Measurements from ENCODE around the gene TTC24.

TTC24 gene

DNA sequence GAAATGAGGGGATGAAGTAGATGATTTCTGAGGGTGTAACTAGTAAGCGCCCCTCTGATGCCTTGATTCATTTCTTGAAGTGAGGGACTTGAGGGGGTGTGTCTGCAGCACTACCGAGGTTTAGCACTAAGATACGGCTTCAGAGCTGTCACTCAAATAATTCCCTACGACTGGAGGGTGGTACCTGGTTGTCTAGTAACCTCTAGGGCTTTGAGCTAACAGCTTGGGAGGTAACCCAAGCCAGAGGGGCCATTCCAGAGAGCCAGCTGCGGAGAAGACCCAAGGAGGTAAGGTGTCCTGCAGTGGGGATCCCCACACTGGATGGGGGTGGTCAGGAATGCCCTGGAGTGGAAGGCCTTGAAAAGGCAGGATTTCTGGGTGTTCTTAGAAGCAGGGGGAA is at the start of gene TTC24:
TSS of gene TTC24 (plus strand) at position 252 of the 400 bp plus-strand sequence. CDS start 1,642 bp downstream, outside the sequence.
- FAIRE-seq: no peak
- no peak for DNase-seq (ENCODE audit: insufficient read length, low spot score)
- TF ChIP-seq POLR2A (IDR thresholded peaks at IDR 0.05; ENCODE audit: low read depth, low read length): no peak

DNA sequence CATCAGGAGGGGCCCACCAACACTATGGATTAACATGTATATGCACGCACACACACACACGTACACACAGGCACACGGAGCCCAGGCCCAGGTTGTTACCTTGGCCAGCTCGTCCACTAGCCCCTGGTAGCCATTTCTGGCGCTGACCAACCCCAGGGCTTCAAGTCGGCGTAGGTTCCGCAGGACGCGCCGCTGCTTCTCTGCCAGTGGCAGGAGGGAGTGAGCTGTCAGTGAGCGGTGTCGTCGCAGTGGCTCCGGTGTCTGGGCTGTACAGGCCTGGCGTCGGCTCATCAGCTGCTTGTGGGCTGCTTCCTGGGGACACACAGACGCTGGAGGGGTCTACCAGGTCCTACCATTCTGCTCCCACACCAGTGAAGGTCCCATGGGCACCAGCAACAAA is 49.5 kb upstream of the TTC24 start:
- FAIRE-seq (no peak), DNase-seq (ENCODE audit: insufficient read length, low spot score) (no peak)
- TF ChIP-seq POLR2A (IDR thresholded peaks at IDR 0.05; ENCODE audit: low read depth, low read length): no peak

GRCh38 chr1:156532374-156532773 is 47.1 kb upstream of the TTC24 start:
- TF ChIP-seq POLR2A (IDR thresholded peaks at IDR 0.05; ENCODE audit: low read depth, low read length): no peak
- FAIRE-seq (no peak), DNase-seq (ENCODE audit: insufficient read length, low spot score) (no peak)

DNA sequence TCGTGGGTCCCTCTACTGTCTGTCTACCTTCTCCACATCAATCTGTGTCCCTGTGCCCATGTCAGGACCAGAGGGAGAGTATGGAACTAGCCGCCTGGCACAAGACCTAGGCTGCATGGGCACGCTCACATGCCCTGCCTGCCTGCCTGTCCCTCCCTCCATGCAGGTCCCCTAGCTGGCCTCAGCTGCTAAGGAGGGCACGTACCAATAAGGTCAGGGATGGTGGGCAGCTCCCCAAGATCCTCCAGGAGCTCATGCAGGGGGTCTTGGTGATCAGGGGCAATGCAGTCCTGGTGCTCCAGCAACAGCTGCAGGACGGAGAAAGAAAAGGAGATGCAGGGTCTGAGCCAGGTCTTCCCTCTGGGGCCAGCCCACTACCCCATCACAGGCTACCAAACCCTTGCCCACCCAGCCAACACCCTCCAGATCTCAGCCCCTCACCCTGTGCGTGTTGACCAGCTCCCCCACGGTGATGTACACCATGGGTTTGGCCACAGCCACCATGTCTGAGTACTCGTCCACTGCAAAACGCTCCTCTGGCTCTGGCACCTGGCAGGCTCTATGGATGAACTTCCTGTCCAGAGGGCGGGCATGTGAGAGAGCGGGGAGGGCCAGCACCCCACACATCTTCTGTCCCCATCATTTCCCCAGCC is 45.8 kb upstream of the TTC24 start:
- TF ChIP-seq POLR2A (IDR thresholded peaks at IDR 0.05; ENCODE audit: low read depth, low read length): no peak
- no peak for FAIRE-seq
- DNase-seq (ENCODE audit: insufficient read length, low spot score): no peak

- FAIRE-seq (no peak), DNase-seq (ENCODE audit: insufficient read length, low spot score) (no peak)
- TF ChIP-seq POLR2A (IDR thresholded peaks at IDR 0.05; ENCODE audit: low read depth, low read length): no peak
These were observed 45.0 kb upstream of the TTC24 start for GRCh38 chr1:156534424-156535060.

GRCh38 chr1:156537027-156537426 is 42.5 kb upstream of the TTC24 start:
- TF ChIP-seq POLR2A (IDR thresholded peaks at IDR 0.05; ENCODE audit: low read depth, low read length): no peak
- DNase-seq (ENCODE audit: insufficient read length, low spot score): no peak
- no peak for FAIRE-seq

- DNase-seq (ENCODE audit: insufficient read length, low spot score) (no peak), FAIRE-seq (no peak)
- no peak for TF ChIP-seq POLR2A (IDR thresholded peaks at IDR 0.05; ENCODE audit: low read depth, low read length)
These were observed 40.6 kb upstream of the TTC24 start for GRCh38 chr1:156538711-156539440.

- DNase-seq (ENCODE audit: insufficient read length, low spot score): no peak
- FAIRE-seq: no peak
- TF ChIP-seq POLR2A (IDR thresholded peaks at IDR 0.05; ENCODE audit: low read depth, low read length): no peak
These were observed 39.6 kb upstream of the TTC24 start for GRCh38 chr1:156539818-156540355.

DNA sequence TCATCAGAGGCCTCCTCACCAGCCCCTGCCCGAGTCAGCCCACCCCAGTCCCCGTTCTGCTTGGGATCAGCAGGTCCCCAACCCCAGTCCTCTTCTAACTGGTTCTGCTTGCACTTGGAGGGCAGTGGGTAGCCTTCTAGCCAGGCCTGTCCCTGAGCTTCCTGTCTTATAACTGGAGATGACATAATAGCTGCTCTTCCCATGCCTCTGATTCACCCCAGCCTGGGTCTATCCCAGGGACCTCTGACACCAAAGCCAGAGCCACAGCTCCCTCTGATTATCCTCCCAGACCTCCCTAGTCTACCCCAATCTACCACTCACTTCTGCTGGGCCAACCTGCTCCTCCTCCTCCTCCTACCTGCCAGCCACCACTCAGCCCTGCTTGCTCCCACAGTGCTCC is 38.6 kb upstream of the TTC24 start:
- no peak for DNase-seq (ENCODE audit: insufficient read length, low spot score)
- no peak for FAIRE-seq
- no peak for TF ChIP-seq POLR2A (IDR thresholded peaks at IDR 0.05; ENCODE audit: low read depth, low read length)

DNA sequence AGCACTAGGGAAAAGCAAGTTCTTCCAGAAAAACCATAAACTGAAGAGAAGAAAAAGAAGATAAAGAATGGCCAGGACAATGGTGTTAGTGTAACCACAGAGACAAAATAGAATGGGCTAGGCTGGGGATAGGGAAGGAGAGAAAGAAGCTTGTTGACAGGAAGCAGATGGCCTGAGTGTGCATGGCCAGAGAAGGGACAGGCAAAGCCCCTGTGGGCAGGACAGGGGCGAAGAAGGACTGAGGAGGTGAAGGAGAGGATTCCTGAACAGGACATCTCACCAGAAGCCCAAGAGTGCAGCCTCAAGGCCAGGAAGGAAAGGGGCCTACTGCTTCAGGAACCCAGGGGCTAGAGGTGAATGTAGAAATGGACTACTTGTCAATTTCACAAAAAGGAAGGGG is 36.5 kb upstream of the TTC24 start:
- FAIRE-seq: no peak
- no peak for TF ChIP-seq POLR2A (IDR thresholded peaks at IDR 0.05; ENCODE audit: low read depth, low read length)
- no peak for DNase-seq (ENCODE audit: insufficient read length, low spot score)

GRCh38 chr1:156544592-156545102 is 34.9 kb upstream of the TTC24 start:
- TF ChIP-seq POLR2A (IDR thresholded peaks at IDR 0.05; ENCODE audit: low read depth, low read length): no peak
- FAIRE-seq: no peak
- DNase-seq (ENCODE audit: insufficient read length, low spot score): no peak

- DNase-seq (ENCODE audit: insufficient read length, low spot score) (no peak), FAIRE-seq (no peak)
- no peak for TF ChIP-seq POLR2A (IDR thresholded peaks at IDR 0.05; ENCODE audit: low read depth, low read length)
These were observed 33.3 kb upstream of the TTC24 start for GRCh38 chr1:156546267-156546666.

DNA sequence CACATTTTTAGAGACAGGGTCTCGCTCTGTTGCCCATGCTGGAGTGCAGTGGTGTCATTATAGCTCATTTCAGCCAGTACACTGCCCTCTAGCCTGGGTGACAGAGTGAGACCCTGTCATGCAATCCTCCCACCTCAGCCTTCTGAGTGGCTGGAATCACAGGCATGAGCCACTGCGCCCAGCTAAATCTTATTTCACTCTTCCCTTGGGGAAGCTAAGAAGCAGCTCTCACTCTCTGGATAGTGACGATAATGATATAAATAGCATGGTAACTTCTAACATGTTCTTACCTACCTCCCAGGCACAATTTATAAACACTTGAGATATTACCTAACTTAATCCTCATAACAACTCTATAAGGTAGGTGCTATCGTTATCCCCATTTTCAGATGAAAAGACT is 32.1 kb upstream of the TTC24 start:
- no peak for TF ChIP-seq POLR2A (IDR thresholded peaks at IDR 0.05; ENCODE audit: low read depth, low read length)
- no peak for DNase-seq (ENCODE audit: insufficient read length, low spot score)
- no peak for FAIRE-seq

DNA sequence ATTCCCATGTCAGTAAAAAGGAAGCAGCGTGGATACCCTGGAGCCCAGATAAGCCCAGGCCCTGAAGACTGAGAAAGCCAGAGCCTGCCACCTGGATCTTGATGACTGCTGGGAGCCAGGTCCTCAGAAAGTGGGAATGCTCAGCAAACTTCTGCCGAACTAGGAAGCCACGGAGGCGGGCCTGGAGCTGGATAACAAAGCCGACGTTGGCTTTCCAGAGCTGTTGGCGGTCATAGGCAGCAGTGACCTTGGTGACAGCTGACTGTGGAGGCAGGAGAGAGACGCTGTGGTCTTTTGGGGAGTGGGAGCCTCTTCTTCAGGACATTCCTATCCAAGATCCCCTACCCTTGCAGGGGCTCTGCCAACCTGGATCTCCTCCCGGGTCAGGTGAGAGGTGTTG is 31.5 kb upstream of the TTC24 start:
- no peak for TF ChIP-seq POLR2A (IDR thresholded peaks at IDR 0.05; ENCODE audit: low read depth, low read length)
- no peak for FAIRE-seq
- no peak for DNase-seq (ENCODE audit: insufficient read length, low spot score)

Data from H54 (cell line).